Fibroblast of skin of right biceps (primary cell): Measurements from ENCODE around the gene GLOD5.

Source experiments
- DNase-seq: peaks from one replicate; pipeline ENCODE4 v3.0.0-alpha.2; 2013

Gene GLOD5

DNA sequence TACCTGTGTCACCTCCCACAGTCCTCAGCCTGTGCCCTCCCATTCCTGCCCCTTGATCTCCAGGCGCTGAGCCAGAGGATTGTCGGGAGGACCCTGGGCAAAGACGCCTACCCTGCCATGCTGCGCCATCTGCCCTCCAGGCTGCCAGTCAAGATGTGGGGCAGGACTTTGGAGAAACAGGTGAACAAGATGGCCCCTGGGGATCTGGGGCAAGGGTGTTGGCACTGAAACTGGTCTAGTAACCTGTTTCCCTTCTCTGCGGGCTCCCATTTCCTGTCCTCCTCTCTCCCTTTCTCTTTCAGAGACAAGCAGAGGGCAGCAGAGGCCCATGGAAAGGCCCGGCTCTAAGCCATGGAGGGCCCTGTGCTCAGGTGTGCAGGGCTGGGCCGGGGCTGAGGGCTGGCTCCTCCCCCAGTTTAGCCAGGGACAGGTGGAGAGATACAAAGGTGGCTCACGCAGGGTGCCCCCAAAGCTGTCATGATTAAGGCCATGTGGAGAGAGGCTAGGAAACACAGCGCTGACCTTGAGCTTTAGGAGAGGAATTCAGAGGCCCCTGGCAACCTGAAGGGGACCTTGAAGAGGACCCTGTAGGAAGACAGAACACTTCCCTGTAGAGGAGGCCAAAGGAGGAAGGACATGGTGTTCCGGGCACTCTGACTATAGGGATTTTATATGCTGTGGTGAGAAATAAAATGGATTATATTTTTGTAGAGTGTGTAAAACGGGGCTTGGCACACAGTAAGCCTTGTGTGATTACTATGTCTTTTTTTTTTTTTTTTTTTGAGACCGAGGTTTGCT is at the start of gene GLOD5:
TSS of gene GLOD5 (plus strand) at position 74 of the 798 bp plus-strand sequence. CDS start at position 118, 44 bp downstream.
- peak; percentile 0 for DNase-seq

GRCh38 chrX:48711929-48712505 is 49.5 kb upstream of the GLOD5 start:
- no peak for DNase-seq

DNA sequence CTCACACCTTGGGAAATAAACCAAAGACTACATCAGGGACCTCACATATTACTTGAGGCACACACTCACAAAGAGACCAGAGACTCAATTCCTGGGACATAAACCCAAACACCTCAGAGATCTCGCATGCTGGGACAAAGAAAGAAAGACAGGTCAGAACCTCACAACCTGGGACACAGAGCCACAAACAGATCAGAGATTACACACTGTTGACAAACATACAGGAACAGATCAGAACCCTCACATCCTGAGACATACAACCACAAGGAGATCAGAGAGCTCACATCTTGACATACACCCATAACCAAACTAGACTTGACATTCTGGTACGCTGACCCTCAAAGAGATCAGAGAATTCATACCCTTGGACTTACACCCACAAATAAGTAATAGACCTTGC is 47.7 kb upstream of the GLOD5 start:
- no peak for DNase-seq

- no peak for DNase-seq
Observed at GRCh38 chrX:48714573-48714972, 47.0 kb upstream of the GLOD5 start.

GRCh38 chrX:48715072-48715471 is 46.5 kb upstream of the GLOD5 start:
- DNase-seq: peak; percentile 60

- no peak for DNase-seq
Observed at GRCh38 chrX:48715876-48716502, 45.6 kb upstream of the GLOD5 start.

GRCh38 chrX:48719958-48720357 is 41.6 kb upstream of the GLOD5 start:
- no peak for DNase-seq

GRCh38 chrX:48720577-48721250 is 40.8 kb upstream of the GLOD5 start:
- DNase-seq: no peak

- no peak for DNase-seq
Observed at GRCh38 chrX:48721916-48722315, 39.6 kb upstream of the GLOD5 start.

DNA sequence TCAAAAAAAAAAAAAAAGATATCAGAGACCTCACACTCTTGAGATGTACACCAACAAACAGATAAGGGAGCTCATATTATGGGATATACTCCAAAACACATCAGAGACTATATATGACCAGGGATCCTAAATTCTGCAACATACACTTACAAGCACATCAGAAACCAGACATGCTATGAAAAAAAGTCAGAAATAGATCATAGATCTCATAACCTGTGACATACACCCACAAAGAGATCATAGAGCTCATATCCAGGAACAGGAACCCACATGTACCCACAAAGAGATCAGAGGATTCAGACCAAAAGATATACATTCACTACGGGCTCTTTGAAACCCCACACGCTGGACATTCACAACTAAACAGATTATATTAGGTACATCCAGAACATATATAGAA is 35.0 kb upstream of the GLOD5 start:
- DNase-seq: no peak

GRCh38 chrX:48728653-48729052 is 32.9 kb upstream of the GLOD5 start:
- DNase-seq: no peak

DNA sequence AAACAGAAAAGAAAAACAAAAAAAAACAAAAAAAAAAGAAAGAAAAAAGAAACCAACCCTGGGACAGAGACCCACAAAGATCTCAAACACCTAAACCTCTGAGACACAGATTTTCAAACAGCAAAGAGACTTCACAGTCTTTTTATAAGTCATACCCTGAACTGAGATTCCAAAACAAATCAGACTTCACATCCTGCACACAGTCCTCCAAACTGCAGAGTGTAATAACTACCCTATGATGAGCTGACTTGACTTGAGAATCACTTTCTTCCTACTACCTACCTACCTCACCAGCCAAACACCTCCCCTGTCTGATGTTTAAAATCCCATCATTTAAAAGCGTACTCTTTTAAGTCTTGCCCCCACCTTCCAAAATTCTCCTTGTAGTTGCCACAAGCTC is 25.2 kb upstream of the GLOD5 start:
- DNase-seq: no peak

DNA sequence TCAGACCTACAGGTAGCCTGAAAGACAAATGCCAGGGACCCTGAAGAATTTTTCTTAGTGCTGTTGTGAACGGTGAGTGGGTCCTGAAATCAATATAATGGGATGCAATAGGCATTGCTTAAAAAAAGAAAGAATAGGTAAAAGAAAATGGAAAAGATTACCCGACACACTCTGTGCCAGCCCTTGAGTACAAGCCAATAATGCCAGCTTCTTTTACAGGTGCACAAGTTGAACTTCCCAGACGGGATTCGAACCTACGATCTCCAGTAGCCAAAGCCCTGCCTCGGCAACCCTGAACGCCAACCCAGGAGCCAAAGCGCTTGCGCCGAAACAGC is 24.7 kb upstream of the GLOD5 start:
- no peak for DNase-seq

DNA sequence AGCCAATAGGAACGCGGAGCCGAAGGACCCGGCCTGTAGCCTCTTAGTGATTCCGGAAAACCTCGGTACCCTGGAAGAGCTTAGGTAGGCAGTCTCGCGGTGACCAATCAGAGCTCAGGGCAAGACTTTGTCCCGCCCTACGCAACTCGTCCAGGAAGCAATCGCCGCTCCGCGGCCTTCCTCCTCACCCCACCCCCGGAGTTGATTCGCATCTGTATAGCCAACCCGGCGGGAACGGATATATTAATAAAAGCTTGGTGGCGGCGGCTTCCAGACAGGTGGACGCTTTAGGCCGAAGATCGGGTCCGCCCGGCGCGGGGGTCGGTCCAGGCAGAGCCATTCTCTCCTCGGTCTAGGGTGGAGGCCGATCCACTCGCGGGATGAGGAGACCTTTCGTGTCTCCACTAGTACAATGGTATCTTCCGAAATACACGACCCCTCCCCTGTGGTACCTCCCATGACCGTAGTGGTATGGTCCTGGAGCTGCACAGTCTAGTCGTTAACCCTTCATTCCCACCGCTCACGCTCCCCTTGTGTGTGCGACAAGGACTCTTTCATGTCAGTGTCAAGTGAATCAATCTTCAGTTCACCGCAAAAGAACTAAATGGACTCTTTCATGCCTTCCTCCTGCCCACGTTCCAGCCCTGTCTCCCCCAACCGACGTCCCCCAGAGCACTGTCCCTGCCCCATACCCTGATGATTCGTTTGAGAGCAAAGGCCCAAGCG is 24.2 kb upstream of the GLOD5 start:
- peak; percentile 97 for DNase-seq

GRCh38 chrX:48737940-48738339 is 23.6 kb upstream of the GLOD5 start:
- no peak for DNase-seq

DNA sequence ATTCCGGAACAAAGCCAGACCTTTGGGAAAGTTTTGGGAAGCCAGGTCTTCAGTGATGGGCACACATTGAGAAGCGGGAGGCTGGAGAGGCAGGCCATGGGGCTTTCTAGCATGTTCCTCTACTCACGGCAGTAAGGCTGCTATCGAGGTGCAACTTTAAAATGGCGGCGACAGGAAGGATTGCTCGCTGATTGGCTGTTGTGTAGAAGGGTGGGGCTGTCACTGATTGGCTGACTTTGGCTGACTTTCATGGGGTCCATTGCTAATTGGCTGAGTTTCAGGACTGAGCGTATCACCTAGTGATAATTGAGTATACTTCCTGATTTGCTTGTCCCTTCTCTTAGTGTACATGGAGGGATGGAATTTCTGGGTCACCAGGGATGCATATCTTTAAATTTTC is 19.7 kb upstream of the GLOD5 start:
- DNase-seq: no peak

GRCh38 chrX:48745222-48745621 is 16.3 kb upstream of the GLOD5 start:
- no peak for DNase-seq

GRCh38 chrX:48747415-48748016 is 14.0 kb upstream of the GLOD5 start:
- DNase-seq: no peak

DNA sequence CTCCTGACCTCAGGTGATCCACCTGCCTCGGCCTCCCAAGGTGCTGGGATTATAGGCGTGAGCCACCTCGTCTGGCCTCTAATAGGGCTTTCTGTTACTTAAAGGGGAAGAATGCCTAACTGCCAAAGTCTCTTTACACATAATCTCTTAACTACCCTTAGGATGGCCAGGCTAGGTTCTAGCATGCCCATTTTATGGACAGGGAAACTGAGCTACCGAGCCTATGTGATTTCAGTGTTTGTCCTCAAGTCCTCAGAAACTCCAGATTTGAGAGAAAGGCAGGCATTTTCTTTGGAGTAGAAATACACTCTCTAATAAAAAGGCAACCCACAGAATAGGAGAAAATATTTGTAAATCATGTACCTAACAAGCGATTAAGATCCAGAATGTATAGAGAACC is 12.4 kb upstream of the GLOD5 start:
- no peak for DNase-seq

DNA sequence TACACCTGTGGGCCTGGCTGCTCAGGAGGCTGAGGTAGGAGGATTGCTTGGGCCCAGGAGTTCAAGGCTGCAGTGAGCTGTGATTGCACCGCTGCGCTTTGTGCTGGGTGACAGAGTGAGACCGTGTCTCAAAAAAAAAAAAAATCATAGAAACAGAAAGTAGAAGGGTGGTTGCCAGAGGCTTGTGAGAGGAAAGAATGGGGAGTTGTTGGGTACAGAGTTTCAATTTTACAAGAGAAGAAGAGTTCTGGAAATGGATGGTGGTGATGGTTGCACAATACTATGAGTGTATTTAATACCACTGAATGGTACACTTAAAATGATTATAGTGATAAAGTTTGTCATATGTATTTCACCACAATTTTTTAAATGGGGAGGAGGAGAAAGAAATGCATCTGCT is 10.2 kb upstream of the GLOD5 start:
- no peak for DNase-seq

GRCh38 chrX:48752498-48752897 is 9.0 kb upstream of the GLOD5 start:
- DNase-seq: no peak

DNA sequence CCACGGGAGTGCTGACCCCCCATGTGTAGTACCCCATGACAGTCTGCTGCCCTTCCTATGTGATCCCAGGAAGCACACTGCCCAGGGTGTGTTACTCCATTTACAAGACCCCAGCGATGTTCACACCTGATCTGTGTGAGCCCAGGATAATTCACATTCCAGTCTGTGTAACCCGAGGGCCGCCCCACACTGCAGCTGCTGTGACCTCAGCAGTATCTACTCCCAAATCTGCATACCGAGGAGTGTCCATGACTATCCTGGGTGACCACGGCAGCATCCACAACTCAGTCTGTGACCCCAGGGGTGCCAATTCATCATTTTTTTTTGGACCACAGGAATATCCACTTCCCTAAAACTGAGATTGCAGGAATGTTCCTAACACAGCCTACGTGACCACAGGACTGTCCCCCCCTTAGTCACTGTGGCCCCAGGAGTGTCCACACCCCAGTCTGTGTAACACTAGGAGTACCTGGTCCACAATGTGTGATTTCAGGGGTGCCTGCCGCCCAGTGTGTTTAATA is 7.8 kb upstream of the GLOD5 start:
- no peak for DNase-seq
